ENCODE data around the gene FIBCD1. TPM values are rescaled to one million over a fixed set of nuclear protein-coding genes. Genes with fewer than 3 reads are reported as not detected.

Gene FIBCD1
- total and polyA plus RNA-seq, 2 of the 8 experiments (the other 6 are each of a cell fraction or from before 2014, with no cell fraction given), result 6.1 to 8.8 TPM

DNA sequence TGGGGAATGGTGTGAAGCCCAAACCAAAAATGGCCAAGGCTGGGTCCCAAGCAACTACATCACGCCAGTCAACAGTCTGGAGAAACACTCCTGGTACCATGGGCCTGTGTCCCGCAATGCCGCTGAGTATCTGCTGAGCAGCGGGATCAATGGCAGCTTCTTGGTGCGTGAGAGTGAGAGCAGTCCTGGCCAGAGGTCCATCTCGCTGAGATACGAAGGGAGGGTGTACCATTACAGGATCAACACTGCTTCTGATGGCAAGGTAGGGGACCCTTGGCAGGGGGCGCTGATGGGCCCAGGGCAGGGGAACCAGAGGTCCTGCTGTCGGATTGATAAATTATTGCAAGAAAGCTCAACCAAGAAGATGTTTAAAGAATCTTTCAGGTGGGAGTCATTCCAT lies 84.2 kb downstream of the FIBCD1 start (continued):
- TF ChIP-seq, protein P1, sequence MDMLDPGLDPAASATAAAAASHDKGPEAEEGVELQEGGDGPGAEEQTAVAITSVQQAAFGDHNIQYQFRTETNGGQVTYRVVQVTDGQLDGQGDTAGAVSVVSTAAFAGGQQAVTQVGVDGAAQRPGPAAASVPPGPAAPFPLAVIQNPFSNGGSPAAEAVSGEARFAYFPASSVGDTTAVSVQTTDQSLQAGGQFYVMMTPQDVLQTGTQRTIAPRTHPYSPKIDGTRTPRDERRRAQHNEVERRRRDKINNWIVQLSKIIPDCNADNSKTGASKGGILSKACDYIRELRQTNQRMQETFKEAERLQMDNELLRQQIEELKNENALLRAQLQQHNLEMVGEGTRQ (IDR thresholded peaks at IDR 0.05; ENCODE audit: low read length), result no peak
- no peak for TF ChIP-seq POLR2A (IDR thresholded peaks at IDR 0.05; ENCODE audit: control extremely low read depth in 1 of 2, low read depth in 2 of 2, low read length in 2 of 2)
- TF ChIP-seq MAFK (IDR thresholded peaks at IDR 0.05; ENCODE audit: low read depth, low read length), result no peak
- TF ChIP-seq CREB1 (IDR thresholded peaks at IDR 0.05), result no peak
